Hematopoietic multipotent progenitor cell treated with erythropoietin and hydrocortisone succinate and interleukin-3 and kit ligand, for 8 days (in vitro differentiated cells): ENCODE results near the gene SIRPD.
A peak's percentile ranks its signal among the peaks of the same experiment; 100 is the strongest.
"Not testable (repeated sequence)": the region's sequence is repeated elsewhere in the genome, so short reads cannot be mapped to it uniquely, and the experiment has no call there.

ENCODE experiments used
- DNase-seq: peaks from one replicate; pipeline ENCODE4 v3.0.0-alpha.2; 2015

Gene SIRPD

DNA sequence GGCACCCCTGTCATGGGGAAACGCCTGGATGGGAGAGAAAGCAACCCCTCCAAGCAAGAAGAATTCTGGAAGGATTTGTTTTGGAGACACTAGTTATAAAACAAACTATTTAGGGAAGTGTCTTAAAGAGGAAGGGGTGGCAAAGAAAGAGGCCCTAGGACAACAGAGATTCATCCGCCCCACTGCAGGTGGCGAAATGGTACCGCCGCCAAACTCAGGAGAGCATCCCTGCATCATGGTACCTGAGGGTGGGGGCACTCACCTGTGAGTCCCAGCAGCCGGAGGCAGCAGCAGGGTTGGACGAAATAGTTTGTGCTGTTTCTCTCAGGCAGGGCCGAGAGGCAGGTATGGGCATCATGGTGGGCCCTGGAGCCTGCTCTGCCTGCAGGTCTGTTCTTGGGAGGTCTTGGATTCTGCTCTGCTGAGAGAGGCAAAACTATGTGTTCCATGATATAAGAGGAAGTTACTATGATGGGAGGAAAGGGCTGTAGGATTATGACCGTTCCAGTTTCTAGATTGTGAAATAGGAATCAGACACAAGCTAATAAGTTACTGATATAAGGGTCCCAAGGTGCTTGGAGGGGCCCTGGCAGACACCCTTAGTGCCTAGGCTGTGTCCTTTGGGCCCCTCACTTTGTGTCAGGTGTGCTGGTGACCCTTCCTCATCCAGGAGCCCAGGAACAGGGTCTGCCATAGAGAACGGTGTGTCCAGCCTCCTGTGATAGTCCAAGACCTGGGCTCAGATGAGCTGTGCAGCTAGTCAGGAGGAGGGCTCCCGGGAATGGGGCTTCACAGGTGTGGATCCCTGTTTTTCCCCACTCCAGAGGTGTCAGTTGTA, 20.4 kb downstream of the SIRPD start:
- no peak for DNase-seq

DNA sequence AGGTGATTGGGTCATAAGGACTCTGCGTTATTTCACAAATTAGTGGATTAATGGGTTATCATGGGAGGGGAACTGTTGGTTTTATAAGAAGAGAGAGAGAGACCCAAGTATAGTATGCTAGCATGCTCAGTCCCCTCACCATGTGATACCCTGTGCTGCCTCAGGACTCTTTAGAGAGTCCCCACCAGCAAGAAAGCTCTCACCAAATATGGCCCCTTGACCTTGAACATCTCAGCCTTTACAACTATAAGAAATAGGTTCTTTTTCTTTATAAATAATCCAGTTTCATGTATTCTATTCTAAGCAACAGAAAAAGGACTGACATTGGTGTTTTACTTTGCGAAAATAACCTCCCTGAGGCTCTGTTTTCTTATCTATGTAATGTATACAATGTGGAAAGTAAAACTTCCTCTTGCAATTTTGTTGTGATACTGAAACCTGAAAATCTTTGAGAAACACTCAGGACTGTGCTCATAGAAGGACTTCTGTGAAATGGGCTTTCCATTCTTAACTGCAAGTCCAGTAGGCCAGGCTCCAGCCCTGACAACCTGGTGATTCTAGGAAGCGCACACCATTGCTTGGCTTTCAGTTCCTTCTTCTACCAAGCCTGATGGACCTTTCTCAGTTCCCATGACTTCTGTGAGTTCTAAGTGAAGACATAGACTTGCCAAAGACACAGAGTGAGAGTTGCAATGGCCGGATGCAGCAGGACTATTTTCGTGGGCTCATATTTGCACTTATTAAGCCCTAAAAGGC, 21.9 kb downstream of the SIRPD start:
- DNase-seq, result no peak

DNA sequence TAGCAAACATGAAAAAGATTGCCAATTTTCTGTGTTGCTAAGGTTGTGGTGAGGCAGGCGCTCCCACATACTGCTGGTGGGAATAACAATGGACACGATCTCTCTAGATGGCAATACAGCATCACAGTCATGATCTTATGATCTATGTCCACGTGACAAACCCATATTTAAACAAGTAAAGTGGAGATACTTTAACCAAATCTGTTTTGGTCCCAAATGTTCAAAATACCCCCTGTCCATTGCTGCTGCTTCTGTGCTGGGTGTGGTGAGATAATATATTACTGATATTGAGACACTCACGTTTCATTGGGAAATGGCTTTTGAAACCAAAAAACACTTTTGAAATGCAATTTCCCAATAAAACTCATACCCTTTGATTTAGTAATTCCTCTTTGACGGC, 23.0 kb downstream of the SIRPD start:
- DNase-seq, result no peak

DNA sequence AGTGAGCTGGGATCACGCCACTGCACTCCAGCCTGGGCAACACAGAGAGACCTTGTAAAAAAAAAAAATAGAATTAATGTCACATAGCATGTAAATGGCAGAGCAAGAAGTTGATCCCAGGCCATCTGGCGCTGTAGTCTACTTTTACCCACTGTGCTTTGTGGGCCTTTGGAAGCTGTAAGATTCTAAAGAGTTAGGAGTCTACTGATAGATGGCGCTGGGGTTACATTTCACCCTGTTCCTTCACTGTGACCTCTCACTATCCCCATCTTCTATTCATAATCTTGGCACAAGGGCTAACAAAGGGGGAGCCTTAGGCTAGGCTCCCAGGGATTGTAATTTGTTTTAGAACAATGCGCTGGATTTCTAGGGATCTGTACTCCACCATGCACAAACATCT, 24.4 kb downstream of the SIRPD start:
- DNase-seq, result peak; percentile 19

DNA sequence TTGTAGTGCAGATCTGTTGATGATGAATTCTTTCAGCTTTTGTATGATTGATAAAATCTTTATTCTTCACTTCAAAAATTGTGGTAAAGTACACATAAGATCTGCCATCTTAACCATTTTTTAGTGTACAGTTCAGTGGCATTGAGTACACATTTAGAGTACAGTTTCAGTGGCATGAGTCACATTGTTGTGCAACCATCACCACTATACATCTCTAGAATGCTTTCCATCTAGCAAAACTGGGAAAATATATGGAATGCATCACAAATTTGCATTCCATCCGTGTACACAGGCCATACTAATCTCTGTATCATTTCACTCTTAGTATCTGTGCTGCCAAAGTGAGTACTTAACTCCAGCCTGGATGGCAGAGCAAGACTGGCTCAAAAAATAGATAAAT, 28.7 kb downstream of the SIRPD start:
- no peak for DNase-seq

DNA sequence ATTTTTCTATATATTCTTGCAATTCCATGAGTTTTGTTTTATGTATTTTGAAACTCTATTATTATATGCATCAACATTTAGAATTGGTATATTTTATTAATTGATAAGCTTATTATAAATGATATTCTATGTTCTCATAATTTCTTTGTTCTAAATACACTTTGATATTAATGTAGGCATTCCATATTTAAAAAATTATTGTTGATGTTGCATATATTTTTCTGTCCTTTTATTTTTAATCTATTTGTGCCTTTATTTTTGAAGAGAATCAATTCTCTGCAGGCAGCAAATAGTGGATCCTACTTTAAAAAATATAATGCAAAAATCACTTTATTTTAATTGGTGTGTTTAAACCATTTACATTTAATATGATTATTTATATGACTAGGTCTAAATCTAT, 29.6 kb downstream of the SIRPD start:
- DNase-seq, result no peak

DNA sequence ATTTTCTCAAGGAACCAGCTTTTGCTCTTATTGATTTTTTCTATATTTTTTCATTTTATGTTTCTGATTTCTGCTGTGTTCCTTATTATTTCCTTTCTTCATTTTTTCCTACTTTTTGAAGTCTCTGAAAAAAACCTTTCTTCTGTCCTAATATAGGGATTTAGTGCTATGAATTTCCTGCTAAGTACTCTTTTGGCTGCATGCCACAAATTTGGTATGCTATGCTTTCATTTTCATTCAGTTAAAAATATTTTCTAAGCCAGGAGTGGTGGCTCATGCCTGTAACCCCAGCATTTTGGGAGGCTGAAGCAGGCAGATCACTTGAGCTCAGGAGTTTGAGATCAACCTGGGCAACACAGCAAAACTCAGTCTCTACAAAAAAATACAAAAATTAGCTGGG, 30.6 kb downstream of the SIRPD start:
- DNase-seq, result no peak

DNA sequence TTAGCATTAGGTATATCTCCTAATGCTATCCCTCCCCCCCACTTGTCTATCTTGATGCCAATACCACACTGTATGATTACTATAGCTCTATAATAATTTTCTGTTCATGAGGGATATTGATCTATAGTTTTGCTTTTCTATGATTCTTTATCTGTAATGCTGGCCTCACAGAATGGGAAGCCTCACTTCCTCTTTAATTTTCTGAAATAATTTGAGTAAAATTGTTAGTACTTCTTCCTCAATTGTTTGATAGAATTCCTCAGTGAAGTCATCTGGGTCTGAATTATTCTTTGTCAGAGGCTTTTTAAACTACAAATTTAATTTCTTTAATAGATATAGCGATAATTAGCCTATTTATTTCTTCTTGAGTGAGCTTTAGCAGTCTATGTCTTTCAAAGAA, 31.2 kb downstream of the SIRPD start:
- DNase-seq, result no peak

DNA sequence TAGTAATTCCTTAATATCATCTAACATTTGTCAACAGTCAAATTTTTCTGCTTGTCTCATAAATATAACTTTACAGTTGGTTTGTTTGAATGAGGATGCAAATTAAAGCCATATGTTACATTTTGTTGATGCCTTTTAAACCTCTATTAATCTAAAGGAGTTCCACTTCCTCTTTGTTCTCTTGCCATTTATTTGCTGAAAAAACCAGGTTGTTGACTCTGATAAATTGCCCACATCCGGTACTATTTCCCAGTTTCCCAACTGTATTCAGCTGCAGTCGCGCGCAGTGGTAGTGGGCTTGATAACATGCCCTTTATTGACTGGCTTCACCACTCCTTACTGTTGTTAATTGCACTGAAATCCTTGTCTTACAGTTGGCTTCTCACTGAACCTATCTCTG, 33.5 kb downstream of the SIRPD start:
- DNase-seq, result peak; percentile 88

DNA sequence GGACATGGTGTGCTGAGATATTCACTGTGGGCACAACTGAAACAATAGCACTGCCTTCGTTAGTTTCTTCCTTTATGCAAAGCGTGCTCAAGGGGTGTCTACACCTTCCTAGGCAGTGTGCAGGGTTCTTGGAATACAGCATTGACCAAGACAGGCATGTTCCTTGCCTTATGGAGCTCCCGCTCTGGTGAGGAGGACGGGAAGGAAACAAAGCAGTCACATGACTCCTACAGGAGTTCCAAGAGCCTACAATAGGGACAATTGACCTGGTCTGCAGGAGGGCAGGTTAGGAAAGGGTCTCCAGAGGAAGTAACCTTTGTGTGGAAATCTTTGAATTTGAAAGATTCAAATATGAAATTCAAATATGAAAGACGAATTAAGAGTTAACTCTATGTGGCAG, 40.5 kb downstream of the SIRPD start:
- no peak for DNase-seq

DNA sequence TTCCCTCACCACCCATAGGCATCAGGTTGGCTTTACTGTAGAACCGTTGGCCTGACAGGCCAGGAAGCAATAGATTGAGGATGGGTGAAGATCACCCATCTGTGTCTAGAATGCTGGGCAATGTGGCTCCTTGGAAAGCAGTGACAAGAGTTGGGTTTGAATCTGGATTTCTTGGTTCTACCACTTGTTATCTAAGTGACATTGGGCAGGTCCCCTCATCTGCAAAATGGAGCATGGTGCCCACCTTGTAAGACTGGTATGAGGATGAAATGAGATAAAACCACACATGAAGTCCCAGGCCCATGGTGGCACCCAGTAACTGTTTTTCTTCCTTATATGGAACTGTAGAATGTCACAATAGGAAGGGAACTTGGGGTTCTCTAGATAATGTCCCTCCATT, 43.7 kb downstream of the SIRPD start:
- DNase-seq, result no peak

DNA sequence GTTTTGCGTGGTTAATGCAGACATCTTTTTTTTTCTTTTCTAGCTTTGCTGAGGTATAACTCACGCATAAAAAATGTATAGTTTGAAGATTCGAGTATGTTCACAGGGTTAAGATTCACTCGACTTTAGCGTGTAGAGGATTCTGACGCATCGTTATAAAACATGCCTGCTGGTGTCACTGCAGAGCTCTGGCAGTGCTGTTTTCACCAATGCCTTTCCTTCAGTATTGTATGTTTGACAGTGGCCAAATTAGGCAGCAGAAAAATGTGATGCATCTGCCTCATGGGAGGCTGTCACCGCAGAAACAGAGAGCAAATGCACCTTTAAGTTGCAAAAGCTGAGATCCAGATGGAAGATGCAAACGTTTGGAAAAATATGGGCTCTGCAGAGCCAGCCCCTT, 48.3 kb downstream of the SIRPD start:
- DNase-seq, result peak; percentile 48

DNA sequence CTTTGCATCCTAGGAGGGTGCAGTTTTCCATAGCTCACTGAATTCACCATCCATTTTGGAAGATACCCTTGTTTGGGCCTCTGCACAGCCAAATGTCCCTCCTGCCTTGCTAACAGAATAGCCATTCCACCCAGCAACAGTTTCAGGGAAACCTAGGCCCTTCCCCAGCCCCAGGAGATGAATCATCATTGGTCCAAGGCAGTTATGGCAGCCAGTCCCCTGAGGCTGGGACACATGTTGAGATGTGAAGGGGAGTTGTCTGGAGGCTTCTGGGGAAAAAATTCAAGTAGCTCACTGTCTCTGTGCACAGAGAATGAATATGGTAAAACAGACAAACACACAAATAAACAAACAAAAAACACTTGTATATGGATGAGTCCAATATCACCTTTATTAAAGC, 48.9 kb downstream of the SIRPD start:
- DNase-seq, result no peak

DNA sequence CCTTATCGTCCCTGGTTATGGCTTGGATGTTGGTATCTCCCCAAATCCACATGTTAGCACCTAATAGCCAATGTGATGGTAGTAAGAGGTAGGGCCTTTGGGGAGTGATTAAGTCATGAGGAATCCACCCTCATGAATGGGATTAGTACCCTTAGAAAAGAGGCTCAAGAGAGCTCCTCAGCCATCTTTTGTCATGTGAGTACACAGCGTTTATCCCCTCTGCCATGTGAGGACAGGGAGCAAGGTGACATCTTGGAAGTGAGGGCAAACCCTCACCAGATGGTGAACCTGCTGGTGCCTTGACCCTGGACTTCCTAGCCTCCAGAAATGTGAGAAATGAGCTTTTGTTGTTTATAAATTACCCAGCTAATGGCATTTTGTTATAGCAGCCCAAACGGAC, 50.2 kb downstream of the SIRPD start:
- DNase-seq, result no peak

DNA sequence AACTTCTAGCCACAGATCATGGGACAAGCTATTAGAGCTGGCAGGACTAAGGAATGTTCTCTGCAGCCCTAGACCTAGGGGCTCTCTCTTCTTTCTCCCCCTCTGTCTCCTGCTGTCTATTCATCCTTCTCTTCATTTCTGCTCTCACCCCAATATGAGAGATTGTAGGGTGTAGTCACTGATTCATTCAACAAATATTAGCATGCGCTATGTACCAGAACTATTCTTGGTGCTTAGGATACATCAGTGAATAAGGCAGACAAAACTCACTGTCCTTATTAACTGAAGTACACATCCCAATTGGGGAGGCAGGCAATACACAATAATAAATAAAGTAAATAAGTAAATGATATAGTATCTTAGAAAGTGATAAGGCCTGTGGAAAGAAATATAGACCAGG, 51.6 kb downstream of the SIRPD start:
- DNase-seq, result no peak

DNA sequence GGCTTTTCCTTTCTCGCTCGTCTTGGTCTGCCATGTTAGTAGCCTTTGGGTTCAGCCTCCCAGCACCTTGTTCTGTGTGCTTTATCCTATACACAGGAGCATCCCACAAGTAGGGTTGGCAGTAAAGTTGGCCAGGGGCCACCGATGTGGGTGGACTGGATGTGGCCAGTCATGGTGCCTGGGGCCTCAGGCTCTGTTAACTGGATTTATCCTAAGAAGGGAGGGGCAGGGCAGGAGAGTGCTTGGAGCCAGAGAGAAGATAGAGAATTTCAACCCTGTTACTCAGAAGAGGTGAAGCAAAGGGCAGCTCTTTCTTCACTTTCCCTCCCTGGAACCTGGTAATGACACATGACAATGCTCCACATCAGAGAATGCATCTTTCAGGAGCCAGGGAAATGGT, 52.1 kb downstream of the SIRPD start:
- DNase-seq, result no peak

DNA sequence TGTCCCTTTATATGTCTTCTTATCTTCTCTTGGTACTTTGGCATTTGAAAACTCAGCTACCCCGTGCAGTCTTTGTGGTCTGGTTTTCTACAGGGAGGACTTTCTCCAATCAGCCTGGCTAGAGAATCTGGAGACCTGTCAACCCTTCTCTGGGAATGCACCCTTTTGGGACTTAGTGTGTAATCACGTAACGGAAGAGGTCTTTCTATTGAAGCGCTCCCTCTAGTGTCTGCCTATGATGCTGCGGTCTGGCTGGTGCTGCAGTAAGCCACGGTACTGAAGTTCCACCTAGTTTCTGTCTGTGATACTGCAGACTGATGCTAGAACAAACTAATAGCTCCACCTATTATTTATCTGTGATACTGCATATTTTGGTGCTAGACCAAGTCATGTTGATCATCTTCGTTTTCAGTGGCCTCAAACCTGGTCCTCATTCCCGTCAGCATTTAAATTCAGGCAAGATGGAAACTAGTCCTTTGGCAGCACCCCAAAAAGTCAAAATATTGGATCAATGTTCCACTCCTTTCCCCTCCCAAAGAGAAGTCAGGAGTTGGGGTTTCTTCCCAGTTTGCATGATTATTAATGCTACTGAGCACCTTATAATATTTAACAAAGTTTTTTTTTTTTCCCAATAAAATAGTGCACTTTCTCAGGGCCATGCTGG, 53.8 kb downstream of the SIRPD start:
- DNase-seq, result peak; percentile 91

DNA sequence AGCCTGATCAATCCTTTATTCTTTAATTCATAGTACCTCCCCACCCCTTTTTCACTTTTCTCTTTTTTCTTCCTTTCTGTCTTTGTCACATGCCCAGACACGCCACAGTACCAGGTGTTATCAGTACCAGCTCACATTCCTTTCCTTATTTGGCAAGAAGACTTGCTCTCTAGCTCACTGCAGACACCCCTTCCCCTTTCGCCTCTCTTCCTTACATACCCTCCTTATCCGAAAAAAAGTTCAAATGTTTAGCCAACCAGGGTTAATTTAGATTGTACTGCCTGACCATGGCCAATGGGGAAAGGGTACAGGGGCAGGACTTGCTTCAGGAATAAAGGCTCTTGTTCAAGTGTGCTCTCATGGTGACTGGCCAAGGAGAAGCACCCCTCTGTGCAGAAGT, 57.0 kb downstream of the SIRPD start:
- DNase-seq, result peak; percentile 62

DNA sequence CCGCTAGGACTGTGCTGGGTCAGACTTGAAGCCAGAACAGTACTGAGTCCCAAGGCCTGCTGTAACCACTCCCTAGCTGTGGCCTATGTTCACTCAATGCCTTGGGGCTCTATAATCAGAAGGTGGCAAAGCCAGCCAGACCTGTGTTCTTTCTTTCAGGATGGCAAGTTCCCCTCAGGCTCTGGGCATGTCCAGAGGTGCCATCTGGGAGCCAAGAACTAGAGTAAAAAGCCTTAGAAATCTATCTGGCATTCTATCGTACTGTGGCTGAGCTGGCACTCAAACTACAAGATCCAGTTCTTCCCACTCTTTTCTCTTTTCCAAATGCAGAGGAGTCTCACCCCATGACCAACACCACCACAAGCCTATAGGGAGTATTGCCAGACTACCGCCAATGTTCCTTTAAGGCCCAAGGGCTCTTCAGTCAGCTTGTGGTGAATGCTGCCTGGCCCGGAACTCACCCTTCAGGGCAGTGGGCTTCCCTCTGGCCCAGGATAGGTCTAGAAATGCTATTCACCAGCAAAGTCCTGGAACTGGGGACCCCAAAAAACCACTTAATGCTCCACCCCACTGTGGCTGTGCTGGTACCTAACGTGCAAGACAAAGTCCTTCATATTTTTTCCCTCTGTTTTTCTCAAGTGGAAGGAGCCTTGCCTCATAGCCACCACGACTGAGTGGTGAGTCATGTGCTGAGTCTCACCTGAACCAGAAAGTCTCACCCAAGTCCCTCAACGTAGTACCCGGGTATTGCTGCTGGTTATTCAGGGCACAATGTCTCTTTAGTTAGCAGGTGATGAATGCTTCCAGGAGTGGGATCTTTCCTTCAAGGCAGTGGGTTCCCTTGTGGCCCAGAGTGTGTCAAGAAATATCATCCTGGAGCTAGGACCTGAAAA, 57.7 kb downstream of the SIRPD start:
- DNase-seq, result no peak

DNA sequence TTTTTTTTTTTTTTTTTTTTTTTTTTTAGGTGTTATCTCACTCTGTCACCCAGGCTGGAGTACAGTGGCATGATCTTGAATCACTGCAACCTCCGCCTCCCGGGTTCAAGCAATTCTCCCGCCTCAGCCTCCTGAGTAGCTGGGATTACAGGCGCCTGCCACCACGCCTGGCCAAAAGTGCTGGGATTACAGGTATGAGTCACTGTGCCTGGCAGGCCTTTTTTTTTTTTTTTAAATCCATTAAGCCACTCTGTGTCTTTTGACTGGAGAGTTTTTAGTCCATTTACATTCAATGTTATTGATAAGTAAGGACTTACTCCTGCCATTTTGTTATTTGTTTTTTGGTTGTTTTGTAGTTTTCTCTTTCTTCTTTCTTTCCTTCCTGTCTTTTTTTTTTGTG, 60.1 kb downstream of the SIRPD start:
- DNase-seq, result not testable (repeated sequence)

DNA sequence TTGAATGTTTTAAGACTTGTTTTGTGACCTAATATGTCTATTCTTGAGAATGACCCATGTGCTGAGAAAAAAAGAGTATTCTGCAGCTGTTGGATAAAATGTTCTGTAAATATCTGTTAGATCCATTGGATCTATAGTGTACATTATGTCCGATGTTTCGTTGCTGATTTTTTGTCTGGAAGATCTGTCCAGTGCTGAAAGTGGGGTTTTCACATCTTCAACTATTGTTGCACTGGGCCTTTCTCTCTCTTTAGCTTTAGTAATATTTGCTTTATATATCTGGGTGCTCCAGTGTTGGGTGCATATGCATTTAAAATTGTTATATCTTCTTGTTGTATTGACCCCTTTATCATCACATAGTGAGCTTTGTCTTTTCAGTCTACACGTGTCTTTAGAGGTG, 60.6 kb downstream of the SIRPD start:
- DNase-seq, result no peak

DNA sequence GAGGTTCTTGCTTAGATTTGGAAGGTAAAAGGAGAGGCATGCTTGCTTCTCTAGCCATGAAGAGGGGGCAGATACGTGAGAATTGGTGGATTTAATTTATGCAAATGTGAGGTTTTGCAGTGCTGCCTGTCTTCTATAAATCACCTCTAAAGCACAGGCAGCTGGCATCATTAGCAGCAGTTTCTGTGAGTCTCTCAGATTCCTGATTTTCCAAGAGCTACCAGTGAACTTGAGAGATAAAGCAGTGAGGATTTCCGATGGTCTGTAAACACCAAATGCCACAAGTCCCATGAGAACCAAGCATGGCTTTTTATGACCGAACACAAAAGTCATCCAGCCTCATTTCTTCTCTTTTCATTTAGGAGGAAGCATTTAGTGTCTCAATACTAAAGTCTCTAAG, 63.1 kb downstream of the SIRPD start:
- DNase-seq, result no peak

DNA sequence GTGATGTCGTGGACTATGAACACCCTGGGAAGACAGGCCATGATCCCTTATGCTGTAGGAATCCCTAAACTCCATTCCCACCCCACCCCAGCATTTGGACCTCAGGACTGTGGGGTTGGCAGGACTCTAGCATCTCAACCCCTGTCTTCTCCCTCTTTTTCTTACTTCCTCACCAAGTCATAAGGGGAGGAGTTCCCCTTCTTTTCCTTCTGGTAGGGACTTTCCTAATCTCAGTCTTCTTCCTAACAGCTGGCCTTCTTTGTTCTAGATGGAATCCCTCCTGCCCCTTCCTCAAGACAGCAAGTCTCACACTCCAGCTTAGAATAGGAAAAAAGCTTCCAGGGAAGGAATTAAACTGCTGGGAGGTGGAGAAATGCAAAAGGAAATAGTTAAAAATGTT, 64.0 kb downstream of the SIRPD start:
- DNase-seq, result no peak
